Calu3 (cell line): Measurements from ENCODE around the gene LSP1. TPM values are rescaled to one million over a fixed set of nuclear protein-coding genes. Genes with fewer than 3 reads are reported as not detected.

Source experiments
- BruUV-seq: library from RNA; stranded (reverse); fragments of 400-500 nt; replicated peaks from 2 replicates; lab custom pipeline; 2021; lab: Mats Ljungman, UMichigan
- CTCF ChIA-PET: fragments of 300-600 bp; sonication (Branson Sonifier 250); formaldehyde crosslinking; loops from one replicate; lab custom pipeline; 2022; ENCODE audit warnings: antibody characterized with exemption; lab: Charles Lee
- DNase-seq: peaks from one replicate; pipeline ENCODE4 v3.0.0; 2022
- H3K27ac Mint-ChIP-seq: one replicate; pipeline ENCODE4 v1.8.0; 2022; ENCODE audit warnings: mixed read lengths; ENCODE audit not compliant: unreplicated experiment
- H3K27me3 Mint-ChIP-seq: one replicate; pipeline ENCODE4 v1.8.0; 2022; ENCODE audit warnings: mixed read lengths; ENCODE audit not compliant: unreplicated experiment
- H3K36me3 Mint-ChIP-seq: one replicate; pipeline ENCODE4 v1.8.0; 2022; ENCODE audit warnings: mild to moderate bottlenecking, moderate library complexity, mixed read lengths; ENCODE audit not compliant: insufficient read depth, unreplicated experiment
- H3K4me1 Mint-ChIP-seq: one replicate; pipeline ENCODE4 v1.8.0; 2022; ENCODE audit warnings: mild to moderate bottlenecking, low read depth, mixed read lengths; ENCODE audit not compliant: unreplicated experiment
- H3K4me3 Mint-ChIP-seq: one replicate; pipeline ENCODE4 v1.8.0; 2022; ENCODE audit warnings: mild to moderate bottlenecking, low read depth, moderate library complexity, mixed read lengths; ENCODE audit not compliant: unreplicated experiment
- H3K9me3 Mint-ChIP-seq: one replicate; pipeline ENCODE4 v1.8.0; 2022; ENCODE audit warnings: low read depth, mixed read lengths; ENCODE audit not compliant: unreplicated experiment
- intact Hi-C: fragments of 100-400 bp; cut with micrococcal nuclease; formaldehyde crosslinking; loops from one replicate; pipeline ENCODE4 v1.10.0; 2022; ENCODE audit not compliant: unreplicated experiment
- total RNA-seq: library from RNA; stranded (reverse); gene quantifications from 2 replicates; pipeline ENCODE4 v1.2.3, GENCODE V29; 2022
- TF ChIP-seq, protein P1 (sequence below): fragments of 200-600 bp; IDR thresholded peaks from one replicate; pipeline ENCODE4 v1.8.0; 2022; ENCODE audit warnings: antibody characterized with exemption; ENCODE audit not compliant: unreplicated experiment

Gene LSP1
- total RNA-seq, 1 experiment from 2014 or later, result not detected

DNA sequence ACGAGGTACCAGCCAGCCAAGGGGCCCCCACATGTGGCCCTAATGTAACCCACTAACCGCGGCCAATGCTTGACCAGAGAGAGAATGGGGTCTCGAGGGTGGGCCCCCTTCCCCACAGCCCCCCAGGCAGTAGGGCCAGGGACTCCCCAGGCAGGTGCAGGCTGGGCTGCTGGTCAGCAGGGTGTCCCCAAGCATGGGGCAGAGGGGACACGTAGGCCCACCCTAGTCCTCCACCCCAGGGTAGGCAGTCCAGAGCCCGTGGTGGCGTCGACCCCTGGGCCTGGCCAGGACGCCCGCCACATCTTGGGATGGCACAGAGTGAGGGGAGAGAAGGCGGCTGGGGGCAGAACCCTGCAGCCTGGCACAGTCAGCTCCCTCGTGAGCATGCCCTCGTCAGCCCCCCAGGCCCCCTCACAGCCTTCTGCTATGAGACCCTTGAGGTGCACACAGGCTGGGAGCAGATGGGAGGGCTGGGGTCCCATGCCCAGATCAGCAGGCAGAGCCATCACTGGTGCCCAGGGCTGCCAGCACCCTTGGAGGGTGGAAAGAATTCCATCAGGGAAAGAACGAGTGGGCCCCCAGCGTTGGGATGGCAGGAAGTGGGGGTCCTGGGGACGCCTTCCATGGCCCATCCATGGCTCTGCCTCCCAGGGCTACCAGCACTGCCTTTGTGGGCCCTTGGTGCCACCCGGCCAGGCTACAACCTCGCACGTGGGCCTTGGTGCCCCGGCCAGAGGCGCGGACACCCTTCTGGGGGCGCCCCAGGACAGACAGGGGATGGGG lies 72.7 kb downstream of the LSP1 start:
- Mint-ChIP-seq H3K36me3 (no peaks in the 10 kb centered on the region), H3K27me3 (peaks cover 76% of the 10 kb centered on the region), H3K27ac (no peak overlapping the region), H3K9me3 (no peaks in the 10 kb centered on the region), H3K4me1 (peaks cover 8% of the 10 kb centered on the region), H3K4me3 (no peak overlapping the region)
- CTCF ChIA-PET, result no interaction called here
- intact Hi-C loops, result no loop called here
- DNase-seq, result no peak
- TF ChIP-seq, protein P1, sequence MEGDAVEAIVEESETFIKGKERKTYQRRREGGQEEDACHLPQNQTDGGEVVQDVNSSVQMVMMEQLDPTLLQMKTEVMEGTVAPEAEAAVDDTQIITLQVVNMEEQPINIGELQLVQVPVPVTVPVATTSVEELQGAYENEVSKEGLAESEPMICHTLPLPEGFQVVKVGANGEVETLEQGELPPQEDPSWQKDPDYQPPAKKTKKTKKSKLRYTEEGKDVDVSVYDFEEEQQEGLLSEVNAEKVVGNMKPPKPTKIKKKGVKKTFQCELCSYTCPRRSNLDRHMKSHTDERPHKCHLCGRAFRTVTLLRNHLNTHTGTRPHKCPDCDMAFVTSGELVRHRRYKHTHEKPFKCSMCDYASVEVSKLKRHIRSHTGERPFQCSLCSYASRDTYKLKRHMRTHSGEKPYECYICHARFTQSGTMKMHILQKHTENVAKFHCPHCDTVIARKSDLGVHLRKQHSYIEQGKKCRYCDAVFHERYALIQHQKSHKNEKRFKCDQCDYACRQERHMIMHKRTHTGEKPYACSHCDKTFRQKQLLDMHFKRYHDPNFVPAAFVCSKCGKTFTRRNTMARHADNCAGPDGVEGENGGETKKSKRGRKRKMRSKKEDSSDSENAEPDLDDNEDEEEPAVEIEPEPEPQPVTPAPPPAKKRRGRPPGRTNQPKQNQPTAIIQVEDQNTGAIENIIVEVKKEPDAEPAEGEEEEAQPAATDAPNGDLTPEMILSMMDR, result no peak
- no TSS peak for BruUV-seq

DNA sequence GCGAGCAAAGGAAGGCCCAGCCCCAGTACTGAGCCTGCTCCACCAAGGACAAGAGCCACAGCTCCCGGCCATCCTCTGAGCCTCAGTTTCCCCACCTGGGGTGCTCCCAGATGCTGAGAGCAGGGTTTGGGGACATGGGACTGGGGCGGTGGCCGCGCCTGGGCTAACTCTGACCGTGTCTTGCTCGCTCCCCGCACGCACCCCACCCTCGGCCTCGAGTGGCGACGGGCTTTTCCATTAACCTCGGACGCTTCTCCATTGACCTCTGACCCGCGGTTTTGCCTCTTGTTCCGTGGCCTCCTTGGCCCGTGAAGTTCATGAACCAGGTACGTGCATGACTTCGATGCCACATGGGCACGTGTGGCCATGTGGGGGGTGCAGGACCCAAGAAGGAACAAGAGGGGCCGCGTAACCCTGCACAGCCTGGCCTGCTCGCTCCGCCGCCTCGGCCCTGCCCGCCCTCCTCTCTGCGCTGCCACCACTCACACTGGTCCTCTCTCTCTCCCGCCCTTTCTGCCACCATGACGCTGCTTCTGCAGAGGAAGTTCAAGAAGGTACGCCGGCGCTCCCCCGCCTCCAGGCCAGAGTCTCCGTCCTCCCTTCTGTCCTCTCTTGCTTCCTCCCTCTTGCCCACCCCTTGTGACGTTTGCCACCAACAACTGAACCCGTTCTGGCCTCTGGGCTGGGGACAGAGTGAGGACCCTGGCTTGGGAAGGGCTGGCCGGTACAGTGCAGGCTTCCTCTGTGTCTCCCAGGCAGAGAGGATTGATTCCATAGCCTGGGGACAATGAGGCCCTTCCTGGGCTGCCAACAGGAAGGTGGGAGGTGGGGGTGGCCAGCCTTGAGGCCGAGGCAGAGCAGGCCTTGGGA lies 73.5 kb downstream of the LSP1 start:
- TF ChIP-seq, protein P1, result no peak
- intact Hi-C loops, result no loop called here
- H3K4me1 Mint-ChIP-seq, result peaks cover 8% of the 10 kb centered on the region
- H3K27ac Mint-ChIP-seq, result no peak overlapping the region
- CTCF ChIA-PET, result no interaction called here
- no peak for DNase-seq
- H3K4me3 Mint-ChIP-seq, result no peak overlapping the region
- no TSS peak for BruUV-seq
- no peaks in the 10 kb centered on the region for H3K9me3 Mint-ChIP-seq
- H3K36me3 Mint-ChIP-seq, result no peaks in the 10 kb centered on the region
- H3K27me3 Mint-ChIP-seq, result peaks cover 76% of the 10 kb centered on the region

GRCh38 chr11:1927026-1927847 lies 74.4 kb downstream of the LSP1 start:
- Mint-ChIP-seq H3K4me1 (peaks cover 8% of the 10 kb centered on the region), H3K4me3 (no peak overlapping the region), H3K36me3 (no peaks in the 10 kb centered on the region), H3K27me3 (peaks cover 77% of the 10 kb centered on the region), H3K9me3 (no peaks in the 10 kb centered on the region), H3K27ac (no peak overlapping the region)
- intact Hi-C loops, result no loop called here
- TF ChIP-seq, protein P1, result no peak
- CTCF ChIA-PET, result no interaction called here
- no TSS peak for BruUV-seq
- no peak for DNase-seq

DNA sequence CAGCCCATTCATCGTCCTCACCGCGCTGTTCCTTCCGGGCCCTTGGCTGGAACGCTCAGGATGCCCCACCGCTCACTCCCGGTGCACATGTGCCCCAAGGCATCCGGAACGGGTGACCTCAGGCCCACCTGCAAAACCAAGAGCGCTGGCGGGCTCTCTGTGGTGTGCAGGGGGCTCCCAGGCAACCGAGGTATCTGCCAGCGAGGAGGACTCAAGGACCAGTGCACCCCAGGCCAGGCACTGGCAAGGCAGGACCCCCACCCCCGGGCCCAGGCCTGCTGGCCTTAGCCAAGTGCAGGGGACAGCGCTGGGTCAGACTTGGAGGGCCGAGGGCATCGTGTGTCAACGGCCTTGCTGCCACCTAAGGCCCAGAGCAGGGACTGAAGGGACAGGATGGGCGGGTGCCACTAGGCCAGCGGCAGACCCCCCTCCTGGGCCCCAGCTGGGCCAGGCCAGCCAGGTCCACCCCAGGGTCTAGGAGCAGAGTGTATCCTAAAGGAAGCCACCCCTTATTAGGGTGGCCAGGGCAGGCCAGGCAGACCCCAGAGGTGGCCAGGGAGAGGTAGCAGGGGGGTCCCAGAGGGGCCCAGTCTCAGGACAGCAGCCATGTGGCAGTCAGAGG lies 75.1 kb downstream of the LSP1 start:
- H3K36me3 Mint-ChIP-seq, result no peaks in the 10 kb centered on the region
- no peak for DNase-seq
- intact Hi-C loops, result no loop called here
- no peaks in the 10 kb centered on the region for H3K9me3 Mint-ChIP-seq
- H3K4me1 Mint-ChIP-seq, result peaks cover 2% of the 10 kb centered on the region
- H3K27me3 Mint-ChIP-seq, result peaks cover 77% of the 10 kb centered on the region
- TF ChIP-seq, protein P1, result no peak
- H3K27ac Mint-ChIP-seq, result no peak overlapping the region
- no TSS peak for BruUV-seq
- no peak overlapping the region for H3K4me3 Mint-ChIP-seq
- CTCF ChIA-PET, result no interaction called here
